ENCODE data around the gene TNS3. TPM values are rescaled to one million over a fixed set of nuclear protein-coding genes. Genes with fewer than 3 reads are reported as not detected.

The TNS3 gene
- total and polyA plus RNA-seq, 2 of the 13 experiments (the other 11 are each of a cell fraction or from before 2014, with no cell fraction given): 52.9 to 55.7 TPM

GRCh38 chr7:47378728-47379395, 203.0 kb downstream of the TNS3 start (continued):
- TF ChIP-seq, protein P1, sequence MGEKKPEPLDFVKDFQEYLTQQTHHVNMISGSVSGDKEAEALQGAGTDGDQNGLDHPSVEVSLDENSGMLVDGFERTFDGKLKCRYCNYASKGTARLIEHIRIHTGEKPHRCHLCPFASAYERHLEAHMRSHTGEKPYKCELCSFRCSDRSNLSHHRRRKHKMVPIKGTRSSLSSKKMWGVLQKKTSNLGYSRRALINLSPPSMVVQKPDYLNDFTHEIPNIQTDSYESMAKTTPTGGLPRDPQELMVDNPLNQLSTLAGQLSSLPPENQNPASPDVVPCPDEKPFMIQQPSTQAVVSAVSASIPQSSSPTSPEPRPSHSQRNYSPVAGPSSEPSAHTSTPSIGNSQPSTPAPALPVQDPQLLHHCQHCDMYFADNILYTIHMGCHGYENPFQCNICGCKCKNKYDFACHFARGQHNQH (CRISPR knock-in tag; IDR thresholded peaks at IDR 0.05): no peak
- TF ChIP-seq TCF12 (IDR thresholded peaks at IDR 0.05): no peak
- no peak for TF ChIP-seq TCF12 (CRISPR knock-in tag; IDR thresholded peaks at IDR 0.05)
- TF ChIP-seq HNF4G (IDR thresholded peaks at IDR 0.05; ENCODE audit: borderline replicate concordance, low read depth, low read length): no peak
- no peak for TF ChIP-seq HNF4G (CRISPR knock-in tag; IDR thresholded peaks at IDR 0.05; ENCODE audit: borderline replicate concordance, low read depth)

DNA sequence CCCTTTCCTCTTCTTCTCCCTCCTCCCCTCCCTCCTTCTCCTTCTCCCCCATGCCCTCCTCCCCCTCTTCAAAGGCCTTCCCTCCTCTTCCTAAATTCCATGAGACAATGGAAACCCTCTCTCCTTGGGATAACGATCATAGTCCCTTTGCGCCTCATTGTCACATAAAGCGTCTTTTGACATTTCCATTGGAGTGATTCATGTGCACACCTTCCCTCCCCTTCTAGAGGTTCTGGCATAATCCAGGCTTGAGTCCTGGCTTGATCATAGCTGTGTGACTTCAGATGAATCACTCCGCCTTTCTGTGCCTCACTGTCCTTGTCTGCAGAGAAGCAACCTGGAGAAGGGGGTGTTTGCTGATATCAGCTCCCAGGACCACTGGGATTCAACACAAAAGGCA, 204.2 kb downstream of the TNS3 start:
- H3K9me3 ChIP-seq (ENCODE audit: low read length): no peaks in the 10 kb centered on the region
- no peak overlapping the region for H2AFZ ChIP-seq (ENCODE audit: low read length)
- peaks cover 11 to 69% of the 10 kb centered on the region in 2 experiments for H3K36me3 ChIP-seq (replicated peaks in 1 of 2; ENCODE audit: control insufficient read depth in 1 of 2, insufficient read depth in 2 of 2, low read length in 2 of 2)
- no peaks in the 10 kb centered on the region for H3K27me3 ChIP-seq (ENCODE audit: control insufficient read depth in 1 of 2, insufficient read depth in 2 of 2, low read length in 2 of 2)
- FAIRE-seq (no peak), ATAC-seq (no peak), DNase-seq (ENCODE audit: low spot score) (no peak)
- TF ChIP-seq ZNF670 (CRISPR knock-in tag; IDR thresholded peaks at IDR 0.05; ENCODE audit: borderline replicate concordance) (no peak), NONO (IDR thresholded peaks at IDR 0.05) (no peak), NONO (CRISPR knock-in tag; conservative IDR thresholded peaks at IDR 0.05) (no peak), ZBTB7B (CRISPR knock-in tag; IDR thresholded peaks at IDR 0.05) (no peak), TCF12 (IDR thresholded peaks at IDR 0.05) (no peak), TCF12 (CRISPR knock-in tag; IDR thresholded peaks at IDR 0.05) (no peak), REL (CRISPR knock-in tag; conservative IDR thresholded peaks at IDR 0.05) (no peak), ZNF337 (CRISPR knock-in tag; IDR thresholded peaks at IDR 0.05; ENCODE audit: borderline replicate concordance, low read depth) (no peak), MIER2 (CRISPR knock-in tag; IDR thresholded peaks at IDR 0.05) (no peak)
- H4K20me1 ChIP-seq (ENCODE audit: insufficient read depth, low read length): peaks cover 59% of the 10 kb centered on the region
- CTCF ChIA-PET (ENCODE audit: low intra/inter-chr PET ratio, low total read pairs): no interaction called here
- BruUV-seq (replicated peaks): no TSS peak
- H3K79me2 ChIP-seq (ENCODE audit: insufficient read depth, low read length): peaks cover 4% of the 10 kb centered on the region
- POLR2A ChIA-PET: no interaction called here
- no peak overlapping the region for H3K27ac ChIP-seq (ENCODE audit: extremely low read length, insufficient read depth, low read length)
- no peak overlapping the region for H3K9ac ChIP-seq (ENCODE audit: insufficient read depth, low read depth, low read length)
- no peak overlapping the region for H3K4me2 ChIP-seq (ENCODE audit: low read depth, low read length)
- WGBS (ENCODE audit: low lambda C conversion rate): 96% methylated on average over 4 of the region's 4 CpGs
- intact Hi-C loops (cut with micrococcal nuclease; ENCODE audit: unreplicated experiment) (no loop called here), in situ Hi-C loops (cut with HindIII; ENCODE audit: extremely low pct_ligation_motif_present, low pct_unique_long_range_greater_than_20kb) (no loop called here)
- no peak overlapping the region for H3K4me3 ChIP-seq (replicated peaks in 1 of 3; ENCODE audit: insufficient read depth in 1 of 3, low read depth in 2 of 3, low read length in 3 of 3)
- H3K4me1 ChIP-seq (ENCODE audit: insufficient read depth, low read length): peaks cover 32% of the 10 kb centered on the region

All from HepG2 (cell line).